ENCODE data around the gene GABRG1.

Gene GABRG1
- total RNA-seq, result 0 reads per million in 2 donors

DNA sequence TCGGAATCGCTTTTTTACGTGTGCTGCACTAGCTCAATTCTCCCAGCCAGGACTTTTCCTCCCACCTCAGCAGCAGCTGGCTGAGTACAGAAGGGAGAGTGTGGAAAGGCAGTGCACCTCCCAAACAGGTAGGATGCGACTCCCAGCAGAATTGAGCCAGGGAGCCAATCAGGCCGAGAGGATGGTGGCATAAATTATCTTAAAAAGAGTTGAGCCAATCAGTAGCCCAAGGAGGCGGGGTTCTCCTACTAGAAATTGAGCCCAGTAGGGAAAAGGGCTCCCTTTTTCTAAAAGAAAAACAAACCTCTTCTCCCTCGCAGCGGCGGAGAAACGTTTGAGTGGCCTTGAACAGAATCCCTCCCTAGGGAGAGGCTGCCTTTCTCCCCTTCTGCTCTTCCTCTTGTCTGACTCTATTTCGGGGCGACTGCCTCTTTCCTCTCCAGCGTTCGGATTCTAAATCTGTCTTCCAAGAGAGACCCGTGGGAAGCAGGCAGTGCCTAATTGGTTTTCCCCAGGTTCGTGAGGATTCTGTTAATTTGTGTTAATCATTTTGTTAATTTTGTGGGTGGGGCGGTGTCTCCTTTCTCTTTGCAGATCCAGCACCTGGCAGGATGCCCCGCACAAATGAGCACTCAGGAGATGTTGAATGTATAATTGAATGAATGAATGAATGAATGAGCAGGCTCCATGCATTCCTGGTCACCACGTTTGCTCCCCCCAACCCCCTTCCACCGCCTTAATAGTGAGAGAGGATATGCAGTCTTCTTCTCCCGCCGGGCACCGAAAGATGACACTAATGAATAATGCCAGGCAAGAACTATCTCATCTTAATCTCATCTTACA, at the start of gene GABRG1:
TSS of gene GABRG1 (minus strand) at position 142 of the 843 bp plus-strand sequence. CDS start at position 1, 141 bp downstream.
- DNase-seq, result no peak

DNA sequence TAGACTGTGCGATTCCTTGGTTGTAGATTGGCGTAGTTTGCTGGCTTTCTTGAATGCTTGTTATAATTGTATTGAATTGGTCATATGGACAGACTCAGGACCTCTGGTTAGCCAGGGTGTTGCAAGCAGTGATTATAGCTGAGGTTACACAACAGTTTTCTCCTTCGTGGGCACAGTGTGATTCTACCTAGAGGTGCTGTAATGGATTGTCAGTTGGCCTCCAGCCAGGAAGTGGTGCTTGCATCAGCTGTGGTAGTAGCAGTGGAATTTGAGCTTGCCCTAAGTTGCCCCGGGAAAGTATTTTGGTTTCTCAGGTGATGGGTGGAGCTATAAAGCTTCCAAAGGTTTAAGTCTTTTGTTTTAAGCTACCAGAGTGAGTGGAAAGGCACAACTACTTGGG, 23.1 kb upstream of the GABRG1 start:
- DNase-seq, result no peak

DNA sequence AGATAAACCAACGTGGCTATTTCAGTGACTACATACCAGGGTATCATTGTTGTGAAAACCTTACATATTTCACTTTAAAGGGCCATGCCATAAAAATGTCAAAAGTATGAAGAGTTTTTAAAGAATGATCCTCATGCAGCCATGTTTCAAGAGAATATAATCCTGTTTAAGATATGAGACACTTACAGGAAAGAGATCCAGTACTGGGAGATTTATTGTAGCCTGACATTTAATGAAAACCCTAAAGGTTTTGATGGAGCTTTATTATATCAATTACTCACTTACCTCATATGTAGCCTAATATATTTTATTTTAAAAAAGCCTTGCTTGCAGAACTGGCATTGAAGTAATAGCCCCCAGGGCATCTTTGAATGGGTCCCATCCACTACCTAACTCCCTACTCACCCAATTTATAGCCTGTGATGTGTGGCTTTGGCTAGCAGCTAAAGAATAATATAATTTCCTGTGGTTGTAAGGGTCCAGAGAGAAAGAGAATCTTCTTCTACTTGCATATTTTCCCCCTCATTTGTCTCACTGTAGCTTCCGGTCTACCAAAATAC, 7.7 kb upstream of the GABRG1 start:
- no peak for DNase-seq

DNA sequence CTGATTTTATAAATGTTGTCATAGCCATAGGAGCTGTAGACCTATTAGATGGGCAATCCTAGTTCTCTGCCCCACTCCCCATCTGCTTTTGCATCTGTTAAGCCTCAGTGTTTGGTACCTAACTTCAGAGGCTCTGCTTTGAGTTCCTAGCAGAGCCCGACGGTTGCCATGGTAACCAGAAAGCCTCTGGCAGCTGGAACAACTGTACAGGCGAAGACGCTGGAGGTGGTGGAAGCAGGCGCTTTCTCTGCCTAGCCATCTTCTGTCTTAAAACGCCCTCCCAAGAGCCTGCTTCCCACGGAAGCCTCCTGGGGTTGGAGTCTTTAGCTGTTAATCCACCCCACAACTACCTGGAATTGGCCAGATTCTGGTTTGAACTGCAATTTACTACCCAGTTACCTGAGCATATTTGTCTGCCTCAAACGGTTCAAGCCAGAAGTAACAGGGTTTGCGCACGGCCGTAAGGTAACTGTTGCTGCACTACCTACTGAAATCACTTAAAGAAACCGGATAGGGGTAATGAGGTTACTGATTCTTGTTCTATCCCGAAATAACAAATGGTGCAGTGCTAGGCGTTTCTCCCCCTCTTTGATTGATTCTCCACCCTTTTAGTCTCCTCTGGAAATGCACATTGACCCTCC, 1.0 kb upstream of the GABRG1 start:
- no peak for DNase-seq

DNA sequence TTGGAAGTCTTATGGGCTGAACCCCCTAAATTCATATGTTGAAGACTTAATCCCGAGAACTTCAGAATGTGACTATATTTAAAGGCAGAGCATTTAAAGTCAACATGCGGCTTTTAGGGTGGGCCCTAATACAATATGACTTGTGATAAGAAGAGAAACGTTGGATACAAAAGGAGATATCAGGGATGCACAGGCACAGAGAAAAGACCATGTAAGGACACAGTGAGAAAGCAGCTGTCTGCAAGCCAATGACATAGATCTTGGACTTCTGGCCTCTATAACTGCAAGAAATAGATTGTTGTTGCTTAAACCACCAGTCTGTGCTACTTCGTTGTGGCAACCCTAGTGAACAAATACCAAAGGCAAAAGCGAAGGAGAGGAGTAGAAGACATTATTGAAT, 42.2 kb downstream of the GABRG1 start:
- DNase-seq, result no peak

DNA sequence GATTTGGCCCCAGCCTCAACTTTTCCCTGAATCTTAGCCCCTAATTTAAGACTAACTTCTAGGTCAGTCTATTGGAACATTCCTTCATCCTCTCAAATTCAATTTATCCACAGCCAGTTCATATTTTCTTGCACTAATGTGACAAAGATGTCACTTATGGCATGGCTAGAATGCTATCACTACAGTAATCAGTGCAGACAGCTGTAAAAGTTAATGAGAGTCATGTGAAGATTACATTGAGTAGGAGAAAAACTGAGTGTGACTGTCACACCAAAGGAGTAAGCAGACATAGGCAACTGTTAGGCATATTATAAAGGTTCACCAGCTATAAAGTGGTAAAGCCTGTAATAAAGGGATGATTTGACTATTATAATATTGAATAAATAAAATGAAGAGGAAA, 42.6 kb downstream of the GABRG1 start:
- DNase-seq, result no peak

DNA sequence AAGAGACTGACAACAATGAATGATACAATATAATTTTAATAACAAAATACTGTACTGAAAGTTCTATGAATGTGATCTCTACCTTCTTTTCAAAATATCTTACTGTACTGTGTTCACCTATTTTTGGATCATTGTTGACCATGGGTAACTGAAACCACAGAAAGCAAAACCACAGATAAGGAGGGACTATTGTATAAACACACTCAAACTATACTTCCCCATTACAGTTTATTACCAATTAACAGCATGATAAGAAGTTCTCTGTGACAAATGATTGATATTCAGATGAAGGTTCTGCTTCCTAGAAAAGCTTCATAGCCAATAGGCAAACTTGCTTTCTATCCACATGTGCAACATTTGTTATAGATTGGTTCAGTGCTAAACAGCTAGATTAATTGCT, 50.1 kb downstream of the GABRG1 start:
- no peak for DNase-seq

DNA sequence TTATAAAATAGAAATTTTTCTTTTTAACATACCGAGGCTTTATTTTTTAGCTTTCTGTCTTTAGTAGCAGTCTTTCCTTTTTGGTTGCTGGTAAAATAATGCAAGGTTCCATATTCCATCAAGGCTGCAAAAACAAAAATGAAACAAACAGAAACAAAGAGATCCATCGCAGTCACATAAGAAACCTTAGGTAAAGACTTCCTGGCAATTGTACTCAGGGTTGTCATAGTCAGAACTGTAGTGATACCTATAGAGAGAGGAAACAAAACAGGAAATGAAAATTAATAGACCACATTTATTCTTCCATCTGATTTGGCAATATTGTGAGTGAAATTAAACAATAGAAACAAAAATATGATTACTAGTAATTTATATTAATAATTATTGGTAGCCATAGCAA, 72.5 kb downstream of the GABRG1 start:
- no peak for DNase-seq

DNA sequence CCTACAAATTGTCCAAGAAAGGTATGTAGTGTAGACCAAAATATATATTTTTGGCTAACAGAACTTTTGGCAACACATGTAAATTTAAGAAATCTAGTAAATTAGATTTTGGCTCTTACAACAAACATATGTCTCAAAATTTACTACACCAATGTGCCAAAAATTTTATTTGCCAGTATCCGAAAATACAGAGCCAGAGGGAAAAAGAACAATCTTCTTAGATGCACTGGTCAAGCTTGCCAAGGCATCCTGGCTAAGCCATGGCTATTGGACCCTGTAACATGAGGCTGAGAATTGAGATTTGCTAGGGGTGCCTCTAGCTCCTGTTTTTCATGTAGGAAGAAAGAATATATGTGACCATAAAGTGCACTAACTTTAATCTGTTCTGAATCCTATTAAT, 91.8 kb downstream of the GABRG1 start:
- DNase-seq, result no peak

DNA sequence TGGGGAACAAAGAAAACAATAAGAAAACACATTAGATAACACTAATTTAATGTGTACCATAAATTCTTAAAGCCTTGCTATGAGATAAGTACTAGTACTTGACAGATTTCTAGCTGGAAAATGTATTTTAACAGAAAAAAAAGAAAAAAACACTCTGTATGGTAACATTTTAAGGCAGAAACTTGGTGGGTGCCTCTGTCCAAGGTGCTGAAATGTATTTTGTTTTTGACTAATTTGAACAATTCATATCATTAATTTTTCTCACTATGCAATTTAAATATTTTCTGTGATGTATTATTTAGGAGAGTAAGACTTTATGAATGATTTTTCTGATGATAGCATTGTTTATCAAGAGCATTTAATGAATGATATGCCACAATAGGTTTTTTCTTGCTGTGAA, 107.5 kb downstream of the GABRG1 start:
- no peak for DNase-seq

DNA sequence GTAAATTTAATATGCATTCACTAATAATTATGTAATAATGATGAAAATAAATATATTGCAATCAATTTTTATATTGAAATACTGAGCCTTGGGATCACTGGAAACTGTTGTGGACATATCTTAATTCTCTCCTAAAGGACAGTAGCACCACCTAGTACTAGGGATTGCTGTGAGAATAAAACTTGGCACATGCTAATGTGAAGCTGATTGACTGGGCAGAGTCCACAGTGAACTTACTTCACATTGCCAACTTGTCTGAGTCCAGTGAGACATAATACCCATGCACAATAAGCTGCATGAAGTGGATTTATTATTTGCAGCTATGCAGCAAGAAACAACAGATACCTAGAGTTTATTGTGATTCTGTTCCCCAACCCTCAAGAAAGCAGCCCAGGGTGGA, 131.1 kb downstream of the GABRG1 start:
- DNase-seq, result no peak

DNA sequence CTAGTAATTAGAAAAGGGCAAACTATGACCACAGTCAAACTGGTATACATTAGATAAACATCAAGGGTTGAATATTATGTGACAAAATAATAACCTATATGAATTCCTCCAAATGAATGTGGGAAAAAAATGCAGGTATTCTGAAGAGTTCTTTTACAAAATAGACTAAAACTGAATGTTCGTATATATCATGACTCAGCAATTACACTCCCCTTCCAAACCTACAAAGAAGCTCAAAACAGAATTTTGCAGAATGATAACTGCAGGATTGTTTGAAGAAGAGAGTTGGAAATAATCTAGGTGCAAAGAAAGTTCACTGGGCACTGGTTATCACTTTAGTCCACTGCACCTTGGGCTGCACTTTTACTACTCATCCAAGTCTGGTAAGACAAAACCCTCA, 134.1 kb downstream of the GABRG1 start:
- no peak for DNase-seq

DNA sequence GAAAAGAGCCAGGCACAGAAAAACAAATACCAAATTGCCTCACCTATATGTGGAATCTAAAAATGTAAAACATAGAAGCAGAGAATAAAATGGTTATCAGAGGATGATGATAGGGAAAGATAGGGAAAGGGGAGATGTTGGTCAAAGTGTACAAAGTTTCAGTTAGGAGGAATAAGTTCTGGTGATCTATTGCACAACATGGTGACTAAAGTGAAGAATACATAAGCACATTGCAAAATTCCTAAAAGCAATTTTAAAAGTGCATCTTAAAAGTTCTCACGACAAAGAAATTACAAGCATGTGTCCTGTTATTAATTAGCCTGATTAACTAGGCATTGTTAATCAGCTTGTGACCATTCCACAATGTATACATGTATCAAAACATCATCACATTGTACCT, 136.0 kb downstream of the GABRG1 start:
- DNase-seq, result no peak

Measured in T-helper 9 cell (primary cell).